Measurements from ENCODE around the gene PROK1.

DNA sequence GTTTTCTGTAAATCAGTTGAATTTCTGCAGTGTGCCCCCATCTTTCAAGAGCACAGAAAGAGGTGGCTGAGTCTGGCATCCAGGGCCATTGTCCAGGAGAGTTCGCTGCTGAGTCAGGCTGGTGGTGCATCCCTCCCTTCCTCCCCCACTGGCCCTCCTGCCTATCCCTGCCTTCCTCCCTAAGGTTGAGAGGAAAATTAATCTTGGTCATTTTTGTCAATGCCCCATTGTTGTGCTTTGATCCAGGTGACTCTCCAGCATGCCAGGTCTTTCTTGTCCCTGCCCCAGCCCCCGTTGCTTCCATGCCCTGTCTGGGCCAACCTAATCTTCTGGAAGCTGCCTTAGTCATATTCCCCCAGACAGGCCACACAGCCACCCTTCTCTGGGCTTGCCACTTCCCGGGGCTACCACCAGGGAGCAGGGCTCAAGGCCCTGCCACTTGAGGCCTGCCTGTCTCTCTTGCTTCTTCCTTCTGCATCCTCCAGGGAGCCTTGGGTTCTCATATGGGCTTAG is 26.6 kb downstream of the PROK1 start:
- peak; percentile 39 for TF ChIP-seq CTCF (conservative IDR thresholded peaks at IDR 0.05; ENCODE audit: low read depth, low read length)
- no peak for TF ChIP-seq EZH2 (IDR thresholded peaks at IDR 0.05; ENCODE audit: borderline replicate concordance, low read depth, low read length, poor library complexity, severe bottlenecking)

All from A673 (cell line).